NCI-H1048 (cell line): ENCODE measurements around the gene KIF17.
"Not testable (repeated sequence)": the region's sequence is repeated elsewhere in the genome, so short reads cannot be mapped to it uniquely, and the experiment has no call there.

Experiments
- DNase-seq: peaks from one replicate; lab custom pipeline; 2025; lab: John Stamatoyannopoulos, UW

KIF17 gene

GRCh38 chr1:20686883-20687725, 30.7 kb downstream of the KIF17 start:
- no peak for DNase-seq

GRCh38 chr1:20685741-20686140, 32.1 kb downstream of the KIF17 start:
- DNase-seq, result no peak

- DNase-seq, result no peak
Observed at GRCh38 chr1:20685099-20685662, 32.6 kb downstream of the KIF17 start.

GRCh38 chr1:20684651-20685050, 33.2 kb downstream of the KIF17 start:
- DNase-seq, result no peak

- no peak for DNase-seq
Observed at GRCh38 chr1:20684050-20684620, 33.7 kb downstream of the KIF17 start.

GRCh38 chr1:20683614-20684013, 34.2 kb downstream of the KIF17 start:
- DNase-seq, result no peak

GRCh38 chr1:20682571-20683236, 35.1 kb downstream of the KIF17 start:
- DNase-seq, result no peak

- DNase-seq, result no peak
Observed at GRCh38 chr1:20681999-20682398, 35.8 kb downstream of the KIF17 start.

- no peak for DNase-seq
Observed at GRCh38 chr1:20680269-20680668, 37.5 kb downstream of the KIF17 start.

GRCh38 chr1:20678599-20678998, 39.2 kb downstream of the KIF17 start:
- DNase-seq, result no peak

GRCh38 chr1:20673626-20674025, 44.2 kb downstream of the KIF17 start:
- DNase-seq, result not testable (repeated sequence)

GRCh38 chr1:20672265-20672632, 45.6 kb downstream of the KIF17 start:
- no peak for DNase-seq

GRCh38 chr1:20670936-20671335, 46.9 kb downstream of the KIF17 start:
- DNase-seq, result no peak

- DNase-seq, result no peak
Observed at GRCh38 chr1:20668581-20668980, 49.2 kb downstream of the KIF17 start.

GRCh38 chr1:20666804-20667203, 51.0 kb downstream of the KIF17 start:
- DNase-seq, result no peak

- no peak for DNase-seq
Observed at GRCh38 chr1:20666146-20666545, 51.7 kb downstream of the KIF17 start.

- DNase-seq, result no peak
Observed at GRCh38 chr1:20665726-20666125, 52.1 kb downstream of the KIF17 start.

- no peak for DNase-seq
Observed at GRCh38 chr1:20663969-20664715, 53.7 kb downstream of the KIF17 start.

- no peak for DNase-seq
Observed at GRCh38 chr1:20663365-20663764, 54.4 kb downstream of the KIF17 start.

- DNase-seq, result no peak
Observed at GRCh38 chr1:20662110-20662475, 55.7 kb downstream of the KIF17 start.

- DNase-seq, result peak; percentile 91
Observed at GRCh38 chr1:20661207-20662109, 56.3 kb downstream of the KIF17 start, which contains the start of gene DDOST. Gene DDOST, minus strand, starts transcription at chr1:20661369. Its CDS starts 19 bp downstream, at chr1:20661350.
